GM18505 (cell line): ENCODE results near the gene USH2A.
"Not testable (repeated sequence)": the region's sequence is repeated elsewhere in the genome, so short reads cannot be mapped to it uniquely, and the experiment has no call there.

Experiments used
- ATAC-seq: cut with Tn5 transposase; IDR thresholded peaks from one replicate; pipeline ENCODE4 v1.9.1; 2021; ENCODE audit not compliant: unreplicated experiment
- POLR2A ChIP-seq: IDR thresholded peaks from 4 replicates; pipeline ENCODE4 v1.6.1; 2011; ENCODE audit warnings: borderline replicate concordance; ENCODE audit not compliant: insufficient read depth, insufficient read length; ENCODE audit errors: extremely low read depth

Gene USH2A

DNA sequence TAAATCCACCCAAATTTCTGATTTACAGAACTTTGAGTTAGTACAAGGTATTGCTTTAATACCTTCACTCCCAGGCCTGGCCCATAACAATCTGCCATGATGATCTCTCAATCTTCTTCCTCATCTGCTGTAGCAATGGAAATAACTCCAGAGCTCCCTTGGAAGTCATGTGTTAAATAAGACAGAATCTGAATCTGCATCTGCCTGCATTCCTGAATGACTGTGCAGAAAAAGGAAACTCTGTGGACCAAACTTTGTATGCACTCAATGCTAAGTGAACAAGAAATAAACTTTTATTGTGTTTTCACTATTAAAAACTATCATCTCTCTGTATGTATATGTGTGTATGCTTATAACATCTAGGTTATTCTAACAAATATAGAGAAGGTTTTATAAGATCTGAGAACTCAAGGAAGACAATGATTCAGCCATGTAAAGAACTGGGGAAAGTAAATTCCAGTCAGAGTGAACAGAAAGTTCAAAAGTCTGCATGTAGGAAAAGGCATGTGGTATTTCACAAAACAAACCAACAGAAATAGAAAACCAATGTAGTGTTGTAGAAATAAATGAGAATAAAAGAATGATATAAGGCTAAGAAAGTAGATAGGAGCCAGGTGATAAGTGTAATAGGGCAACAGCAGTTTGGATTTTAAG is 390.2 kb downstream of the USH2A start:
- no peak for TF ChIP-seq POLR2A
- ATAC-seq = no peak

DNA sequence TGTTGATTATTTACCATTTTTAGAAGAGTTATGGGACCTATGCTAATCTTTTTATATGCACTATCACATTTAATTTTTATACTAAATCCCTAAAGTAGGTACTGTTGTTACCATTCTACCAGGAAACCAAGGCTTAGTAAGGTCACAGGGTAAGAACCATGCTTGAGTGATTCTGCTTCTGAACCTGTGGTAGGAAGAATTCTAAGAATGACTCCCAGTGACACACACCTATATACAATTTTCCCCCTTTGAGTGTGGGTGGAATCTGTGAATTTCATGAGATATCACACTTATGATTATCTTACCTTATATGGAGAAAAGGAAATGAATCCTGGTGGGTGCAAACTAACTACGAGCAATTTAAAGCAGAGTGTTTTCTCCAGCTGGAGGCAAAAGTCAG is 391.0 kb downstream of the USH2A start:
- peak; percentile 68 for ATAC-seq
- no peak for TF ChIP-seq POLR2A

- no peak for ATAC-seq
- TF ChIP-seq POLR2A = no peak
These were observed 394.6 kb downstream of the USH2A start for GRCh38 chr1:216028631-216029030.

DNA sequence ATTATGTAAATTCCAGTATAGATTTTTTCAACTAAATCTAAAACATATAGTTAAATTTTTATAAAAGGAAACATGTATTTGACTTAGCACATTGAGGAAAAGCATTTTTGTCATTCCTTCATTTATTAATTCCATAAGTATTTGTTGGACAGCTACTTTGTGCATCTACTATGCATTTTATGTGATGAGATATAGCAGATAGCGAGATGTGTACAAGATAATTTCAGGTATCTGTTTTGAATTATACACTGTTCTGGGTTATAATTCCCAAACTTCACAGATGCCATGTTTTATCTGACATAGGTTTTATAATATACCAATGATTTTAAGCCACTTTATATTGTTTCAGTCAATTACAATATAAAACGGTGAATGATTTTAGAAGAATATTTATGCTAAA is 398.7 kb downstream of the USH2A start:
- ATAC-seq = no peak

DNA sequence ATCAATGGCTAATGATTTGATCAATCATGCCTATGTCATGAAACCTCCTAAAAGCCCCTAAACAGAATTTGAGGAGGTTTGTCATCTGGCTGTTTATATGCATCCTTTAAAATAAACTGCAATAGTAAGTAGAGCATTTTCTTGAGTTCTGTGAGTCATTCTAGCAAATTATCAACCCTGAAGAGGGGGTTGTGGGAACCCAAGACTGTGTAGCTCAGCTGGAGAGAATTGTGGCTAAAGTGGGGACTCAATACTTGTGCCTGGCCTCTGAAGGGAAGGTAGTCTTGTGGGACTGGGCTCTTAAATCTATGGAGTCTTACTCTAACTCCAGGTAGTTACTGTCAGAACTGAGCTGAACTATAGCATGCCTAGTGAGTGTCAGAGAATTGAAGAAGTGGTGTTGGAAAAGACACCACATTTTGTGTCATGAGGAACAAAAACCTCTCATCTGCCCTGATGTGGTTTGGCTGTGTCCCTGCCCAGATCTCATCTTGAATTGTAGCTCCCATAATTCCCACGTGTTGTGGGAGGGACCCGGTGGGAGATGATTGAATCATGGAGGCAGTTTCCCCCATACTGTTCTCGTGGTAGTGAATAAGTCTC is 402.4 kb downstream of the USH2A start:
- no peak for TF ChIP-seq POLR2A
- ATAC-seq = no peak

More for the DNA sequence above, 398.7 kb downstream of the USH2A start:
- TF ChIP-seq POLR2A = no peak

- ATAC-seq = no peak
- TF ChIP-seq POLR2A = no peak
These were observed 408.1 kb downstream of the USH2A start for GRCh38 chr1:216015116-216015515.

GRCh38 chr1:216014086-216014485 is 409.2 kb downstream of the USH2A start:
- TF ChIP-seq POLR2A = no peak
- ATAC-seq = no peak

DNA sequence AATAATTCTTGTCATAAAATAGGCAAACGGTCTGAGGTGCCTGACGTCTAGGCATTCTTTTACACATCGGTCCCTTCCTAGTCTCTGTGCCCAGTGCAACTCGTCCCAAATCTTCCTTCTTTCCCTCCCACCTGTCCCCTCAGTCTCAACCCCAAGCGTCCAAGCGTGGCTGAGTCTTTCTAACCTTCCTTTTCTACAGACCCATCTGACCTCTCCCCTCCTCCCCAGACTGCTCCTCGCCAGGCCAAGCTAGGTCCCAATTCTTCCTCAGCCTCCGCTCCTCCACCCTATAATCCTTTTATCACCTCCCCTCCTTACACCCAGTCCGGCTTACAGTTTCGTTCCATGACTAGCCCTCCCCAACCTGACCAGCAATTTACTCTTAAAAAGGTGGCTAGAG is 413.8 kb downstream of the USH2A start:
- not testable (repeated sequence) for ATAC-seq

DNA sequence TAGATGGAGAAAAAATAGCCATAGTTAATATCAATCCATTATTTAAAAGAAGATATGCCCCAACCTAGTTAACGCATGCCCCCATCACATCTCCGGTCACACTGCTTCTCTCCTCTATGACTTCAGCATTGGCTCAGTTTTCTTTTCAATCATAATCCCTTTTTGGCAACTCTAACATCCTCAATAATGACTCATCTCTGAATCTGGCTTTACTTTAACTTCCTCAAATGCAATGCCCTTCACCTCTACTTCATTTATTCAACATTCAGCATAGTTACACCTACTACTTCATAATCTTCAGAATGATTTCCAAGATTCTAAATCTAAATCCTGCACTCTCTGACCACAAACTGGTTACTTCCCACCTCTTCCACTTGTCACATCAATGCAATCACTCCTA is 417.3 kb downstream of the USH2A start:
- ATAC-seq = peak; percentile 100
- no peak for TF ChIP-seq POLR2A

DNA sequence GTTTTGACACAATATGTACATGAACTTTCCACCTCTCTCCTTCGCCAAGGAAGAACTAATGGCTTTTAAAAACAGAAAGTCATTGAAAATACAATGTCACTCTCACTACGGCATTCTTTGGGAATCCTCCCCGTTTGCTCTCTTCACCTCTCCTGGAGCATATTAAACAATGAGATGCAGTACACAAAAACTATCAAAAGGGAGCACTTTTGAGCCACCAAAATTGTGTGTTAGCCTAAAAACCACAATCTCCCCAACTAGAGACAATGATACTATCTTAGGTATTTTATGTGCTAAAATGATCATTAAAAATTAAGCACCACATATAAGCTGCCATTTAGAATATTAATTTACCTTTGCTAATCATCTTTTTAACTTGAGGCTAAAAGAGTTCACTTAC is 430.6 kb downstream of the USH2A start:
- no peak for TF ChIP-seq POLR2A
- ATAC-seq = peak; percentile 80

DNA sequence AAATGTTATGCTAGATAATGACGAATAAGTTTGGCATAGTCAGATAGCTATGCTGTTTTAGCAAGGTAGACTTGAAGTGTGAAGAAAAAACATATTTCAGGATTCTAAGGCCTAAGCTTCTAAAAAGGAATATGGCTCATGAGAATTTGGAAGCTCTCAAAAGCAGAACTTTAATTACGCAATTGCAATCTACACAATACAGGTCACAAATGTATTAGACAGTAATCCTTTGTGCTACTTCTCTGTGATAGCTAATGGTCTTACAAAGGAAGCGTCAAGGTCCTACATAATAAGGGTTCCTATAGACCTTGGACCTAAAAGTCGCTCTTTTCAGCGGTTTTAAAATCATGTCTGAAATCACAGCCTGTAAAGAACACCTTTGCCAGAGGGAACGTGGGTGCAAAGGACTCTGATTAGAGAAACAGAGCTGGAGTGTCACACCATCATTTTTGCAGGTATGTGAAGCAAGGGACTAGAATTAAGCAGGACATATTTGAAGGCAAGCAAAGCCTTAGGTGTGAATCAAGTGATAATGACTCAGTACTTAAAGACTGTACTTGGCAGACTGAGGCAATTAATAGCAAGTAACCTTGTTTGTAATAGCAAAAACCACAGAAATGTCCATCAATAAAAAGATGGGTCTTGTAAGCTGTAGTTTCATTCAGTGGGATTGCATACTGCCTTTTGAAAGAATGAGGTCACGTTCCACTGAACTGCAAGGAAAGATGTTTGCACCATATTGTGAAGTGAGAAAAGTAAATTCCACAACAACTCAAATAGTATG is 436.0 kb downstream of the USH2A start:
- no peak for TF ChIP-seq POLR2A
- no peak for ATAC-seq

GRCh38 chr1:215986401-215986800 is 436.8 kb downstream of the USH2A start:
- no peak for TF ChIP-seq POLR2A
- ATAC-seq = no peak

GRCh38 chr1:215983680-215984079 is 439.6 kb downstream of the USH2A start:
- ATAC-seq = no peak
- TF ChIP-seq POLR2A = no peak
